Uterus (tissue), 2 donors: Measurements from ENCODE around the gene ZNF280A.

ENCODE experiments used
- CTCF ChIP-seq, 4 experiments: fragments of 200-600 bp in 2 of 4; fragments of 450-650 bp in 2 of 4; sonication (generic) in 2 of 4; IDR thresholded peaks; one replicate each; pipeline ENCODE4 v1.5.1; 2016 to 2019; ENCODE audit warnings: antibody characterized with exemption in 4 of 4, mild to moderate bottlenecking in 2 of 4, moderate library complexity in 1 of 4
- POLR2A ChIP-seq, 2 donors: fragments of 450-650 bp; IDR thresholded peaks; one replicate each; pipeline ENCODE4 v1.6.1; 2016; ENCODE audit warnings: antibody characterized with exemption in 2 of 2, mild to moderate bottlenecking in 1 of 2, moderate library complexity in 1 of 2

- TF ChIP-seq CTCF (IDR thresholded peaks at IDR 0.05) (no peak), POLR2A (IDR thresholded peaks at IDR 0.05) (no peak)
Observed at GRCh38 chr22:22553735-22554586, 33.9 kb upstream of the ZNF280A start.
